Stimulated activated CD8-positive, alpha-beta memory T cell treated with anti-CD3 and anti-CD28 coated beads, Interleukin-15, amount 100 ng/mL, for 24 hours (primary cell): Measurements from ENCODE around the gene TAF12.
"Not testable (repeated sequence)": the region's sequence is repeated elsewhere in the genome, so short reads cannot be mapped to it uniquely, and the experiment has no call there.

ENCODE experiments used
- DNase-seq: peaks from one replicate; pipeline ENCODE4 v3.0.0-alpha.2; 2020; ENCODE audit warnings: low read depth

The TAF12 gene

DNA sequence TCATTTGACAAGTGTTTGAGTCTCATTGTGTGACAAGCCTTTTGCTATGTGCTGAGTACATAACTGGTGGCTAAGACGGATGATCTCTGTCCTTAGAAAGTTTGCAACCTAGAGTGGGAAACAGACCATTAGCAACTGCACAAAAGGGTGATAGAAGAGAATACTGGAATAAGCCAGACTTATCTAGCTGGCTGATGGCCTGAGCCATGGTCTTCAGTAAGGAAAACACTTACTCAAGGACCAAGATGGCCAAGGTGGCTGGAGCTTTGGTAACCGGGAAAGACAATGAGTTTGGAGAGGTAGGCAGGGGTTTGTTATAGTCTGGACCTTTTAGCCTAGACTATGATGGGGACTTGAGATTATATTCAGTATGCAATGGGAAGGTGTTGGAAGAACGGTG lies 1.6 kb upstream of the TAF12 start:
- no peak for DNase-seq

DNA sequence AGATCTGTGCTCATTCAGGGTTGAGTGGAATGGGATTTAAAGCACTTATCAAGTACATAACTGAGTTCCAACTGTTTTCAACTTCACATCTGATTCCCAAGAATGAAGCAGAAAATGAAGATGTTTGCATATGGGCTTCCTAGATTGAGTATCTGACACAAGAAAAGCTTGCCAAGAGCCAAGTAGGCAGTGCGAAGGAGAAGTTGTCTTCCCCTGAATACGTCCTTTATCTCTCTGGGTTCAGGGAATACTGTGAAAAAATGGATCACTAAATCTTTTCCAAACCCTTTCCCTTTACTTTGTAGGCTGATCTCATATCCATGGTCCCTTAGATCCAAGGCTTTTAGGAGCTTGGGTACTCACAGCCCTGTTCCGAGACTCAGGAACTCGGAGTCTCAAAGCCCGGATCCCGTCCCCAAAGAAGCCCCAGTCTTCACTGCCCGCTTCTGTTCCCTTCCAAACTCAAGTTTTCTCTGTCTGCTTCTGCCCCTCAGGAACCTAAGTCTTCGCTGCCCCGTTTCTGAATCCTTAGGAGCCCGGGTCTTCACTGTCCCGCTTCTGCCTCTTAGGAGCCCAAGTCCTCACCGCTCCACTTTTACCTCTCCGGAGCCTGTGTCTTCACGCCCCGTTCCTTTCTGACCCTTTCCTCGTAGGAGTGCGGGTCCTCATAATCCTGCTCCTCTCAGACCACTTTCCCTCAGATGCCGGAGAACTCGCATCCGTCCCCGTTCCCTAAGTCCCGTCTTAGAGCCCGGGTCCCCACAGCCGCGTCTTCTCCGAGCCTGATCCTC lies 616 bp downstream of the TAF12 start:
- no peak for DNase-seq

DNA sequence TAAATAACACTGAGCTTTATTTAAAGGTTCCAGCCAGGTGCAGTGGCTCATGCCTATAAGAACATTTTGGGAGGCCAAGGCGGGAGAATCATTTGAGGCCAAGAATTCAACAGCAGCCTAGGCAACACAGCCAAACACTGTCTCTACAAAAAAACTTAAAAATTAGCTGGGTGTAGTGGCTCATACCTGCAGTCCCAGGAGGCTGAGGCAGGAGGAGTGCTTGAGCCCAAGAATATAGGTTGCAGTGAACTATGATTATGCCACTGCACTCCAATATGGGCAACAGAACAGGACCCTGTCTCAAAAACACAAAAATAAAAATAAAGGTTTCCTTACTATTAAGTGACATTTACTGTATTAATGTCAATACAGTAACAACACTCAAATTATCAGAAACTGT lies 2.1 kb downstream of the TAF12 start:
- no peak for DNase-seq

DNA sequence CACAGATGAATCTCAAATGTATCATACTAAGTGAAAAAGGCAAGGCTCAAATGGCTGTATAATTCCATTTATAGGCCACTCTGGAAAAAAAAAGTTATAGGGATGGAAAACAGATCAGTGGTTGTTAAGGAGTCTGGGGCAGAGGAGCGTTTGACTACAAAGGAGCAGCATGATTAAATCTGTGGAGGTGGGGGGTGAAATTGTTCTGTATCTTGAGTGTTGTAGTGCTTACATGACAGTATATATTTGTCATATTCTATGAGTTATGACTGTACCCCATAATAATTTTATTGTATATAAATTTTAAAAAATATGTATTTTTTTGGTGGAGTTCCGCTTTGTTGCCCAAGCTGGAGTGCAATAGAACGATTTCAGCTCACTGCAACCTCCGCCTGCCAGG lies 10.3 kb downstream of the TAF12 start:
- no peak for DNase-seq

DNA sequence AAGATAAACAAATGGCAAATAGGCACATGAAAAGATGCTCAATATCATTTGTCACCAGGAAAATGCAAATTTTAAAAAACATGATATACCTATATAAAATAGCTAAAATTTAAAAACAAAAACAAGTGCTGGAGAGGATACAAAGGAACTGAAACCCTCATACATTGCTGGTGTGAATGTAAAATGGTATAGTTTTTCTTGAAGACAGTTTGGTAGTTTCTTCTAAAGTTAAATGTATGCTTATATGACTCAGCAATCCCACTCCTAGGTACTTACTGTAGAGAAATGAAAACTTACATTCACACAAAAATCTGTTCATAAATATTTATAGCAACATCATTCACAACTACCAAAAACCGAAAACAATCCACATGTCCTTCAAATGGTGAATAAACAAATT lies 11.2 kb downstream of the TAF12 start:
- no peak for DNase-seq

DNA sequence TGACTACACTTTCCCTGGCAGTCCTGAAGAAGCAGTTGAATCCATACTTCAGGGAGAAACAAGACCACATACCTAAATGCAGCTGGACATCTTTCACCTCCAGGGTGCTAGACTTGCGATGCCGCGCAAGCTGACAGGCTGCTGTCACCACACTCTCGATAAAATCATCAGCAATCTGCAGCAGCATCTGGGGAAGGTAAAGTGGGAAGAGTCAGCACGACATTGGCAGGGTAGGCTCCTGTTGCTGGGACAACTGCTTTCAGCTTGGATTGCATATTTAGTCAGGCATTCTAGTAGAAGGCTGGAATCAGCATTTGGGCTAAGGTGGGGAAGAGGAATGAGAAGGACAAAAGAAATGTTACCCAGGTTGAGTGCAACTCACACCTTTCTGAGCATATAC lies 29.7 kb downstream of the TAF12 start:
- DNase-seq: no peak

DNA sequence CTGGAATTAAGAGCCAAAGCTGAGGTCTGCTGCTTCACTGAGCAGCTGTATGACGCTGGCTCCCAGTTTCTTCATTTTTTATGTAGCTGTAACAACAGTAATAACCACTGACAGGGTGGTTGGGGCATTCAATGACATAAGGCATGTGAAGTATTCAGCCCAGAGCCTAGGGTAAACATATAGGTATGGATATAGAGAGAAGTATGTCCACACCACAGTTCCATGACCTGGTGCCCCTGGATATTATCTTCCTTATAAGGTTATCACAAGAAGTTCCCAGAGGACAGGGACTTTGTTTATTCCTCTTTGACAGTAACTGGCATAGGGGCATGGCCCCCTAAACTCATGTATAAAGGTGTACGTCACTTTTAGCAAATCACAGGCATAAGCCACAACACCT lies 36.1 kb downstream of the TAF12 start:
- no peak for DNase-seq

DNA sequence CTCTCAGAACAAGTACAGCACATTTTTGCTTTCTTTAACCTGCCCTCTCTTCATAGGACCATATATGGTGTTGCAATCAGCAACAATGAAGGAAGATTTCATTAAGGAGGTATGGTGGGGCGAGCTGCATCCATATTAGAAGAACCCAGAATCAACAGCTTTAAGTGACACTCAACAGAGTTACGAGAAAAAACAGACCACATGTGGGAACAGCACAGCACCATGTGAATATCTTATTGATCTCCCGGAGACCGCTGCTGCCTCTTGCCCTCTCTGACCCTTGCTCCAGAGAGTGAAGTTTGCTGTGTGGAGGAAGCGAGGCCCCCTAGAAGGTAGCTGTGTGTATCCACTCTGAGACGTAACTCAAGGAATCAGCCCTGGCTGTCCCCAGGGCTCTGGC lies 37.9 kb downstream of the TAF12 start:
- no peak for DNase-seq

DNA sequence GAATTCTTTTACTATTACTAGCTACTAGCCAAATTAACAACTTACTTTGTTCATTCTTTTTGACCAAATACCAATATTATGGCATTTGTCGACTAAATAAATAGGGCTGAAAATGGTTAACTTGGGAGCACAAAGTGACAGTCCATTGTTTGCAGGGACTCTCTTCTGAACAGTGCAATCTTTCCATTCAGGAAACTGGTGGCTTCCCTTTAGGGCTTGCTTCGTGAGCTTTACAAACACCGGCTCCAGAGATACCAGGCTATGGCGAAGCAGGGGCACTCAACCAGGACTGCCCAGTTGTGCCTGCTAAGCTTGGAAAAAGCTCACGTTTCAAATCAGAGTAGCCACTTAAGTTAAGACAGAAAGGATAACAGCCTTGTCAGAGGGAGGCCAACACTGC lies 38.5 kb downstream of the TAF12 start:
- DNase-seq: no peak

DNA sequence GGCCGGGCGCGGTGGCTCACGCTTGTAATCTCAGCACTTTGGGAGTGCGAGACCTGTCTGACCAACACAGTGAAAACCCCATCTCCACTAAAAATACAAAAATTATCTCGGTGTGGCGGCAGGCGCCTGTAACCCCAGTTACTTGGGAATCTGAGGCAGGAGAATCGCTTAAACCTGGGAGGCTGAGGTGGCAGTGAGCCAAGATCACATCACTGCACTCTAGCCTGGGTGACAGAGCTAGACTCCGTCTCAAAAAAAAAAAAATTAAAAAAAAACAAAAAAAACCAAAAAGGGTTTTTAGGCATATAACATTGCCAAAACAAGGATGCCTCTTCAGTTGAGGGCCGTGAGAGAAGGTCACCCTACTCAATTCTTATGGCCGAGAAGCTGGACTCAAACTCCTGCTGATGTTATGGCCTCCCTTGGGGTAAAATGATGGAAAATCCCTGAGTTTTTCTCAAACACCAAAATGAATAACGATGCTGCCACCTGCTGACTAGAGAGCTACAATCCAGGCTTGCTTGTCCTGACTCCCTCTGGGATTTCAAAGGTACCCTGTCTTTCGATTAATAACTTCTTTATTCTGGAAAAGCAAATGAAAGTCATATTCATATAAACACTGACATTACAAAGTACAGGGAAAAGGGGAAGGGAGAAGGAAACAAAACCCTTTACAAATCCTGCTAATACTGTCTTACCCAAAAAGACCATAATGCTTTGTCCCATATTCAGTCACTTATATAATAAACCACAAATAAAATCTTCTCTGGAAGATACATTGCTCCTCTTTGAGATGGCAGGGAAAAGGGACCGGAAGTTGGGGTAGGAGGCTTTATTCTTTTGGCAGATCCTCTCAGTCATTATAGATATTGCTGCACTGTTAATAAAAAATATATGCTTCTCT lies 40.1 kb downstream of the TAF12 start:
- no peak for DNase-seq

DNA sequence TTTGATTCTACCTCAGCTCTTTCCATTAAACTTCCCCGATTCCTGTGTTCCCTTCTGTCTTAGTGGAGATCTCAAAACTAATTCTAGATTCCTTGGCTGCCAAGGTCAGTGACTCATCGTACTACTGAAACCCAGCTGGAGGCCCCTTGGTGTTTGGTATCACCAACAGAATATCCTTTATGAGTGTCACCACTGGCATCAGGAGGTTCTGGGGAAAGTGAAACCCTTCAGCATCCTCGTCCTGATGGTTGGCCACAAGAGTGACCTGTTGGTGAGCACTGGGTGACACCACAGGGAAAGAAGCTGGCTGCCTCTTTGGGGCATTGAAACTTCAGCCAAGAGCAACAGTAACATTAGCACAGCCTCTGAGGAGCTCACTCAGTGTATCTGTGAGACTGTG lies 41.2 kb downstream of the TAF12 start:
- DNase-seq: no peak

DNA sequence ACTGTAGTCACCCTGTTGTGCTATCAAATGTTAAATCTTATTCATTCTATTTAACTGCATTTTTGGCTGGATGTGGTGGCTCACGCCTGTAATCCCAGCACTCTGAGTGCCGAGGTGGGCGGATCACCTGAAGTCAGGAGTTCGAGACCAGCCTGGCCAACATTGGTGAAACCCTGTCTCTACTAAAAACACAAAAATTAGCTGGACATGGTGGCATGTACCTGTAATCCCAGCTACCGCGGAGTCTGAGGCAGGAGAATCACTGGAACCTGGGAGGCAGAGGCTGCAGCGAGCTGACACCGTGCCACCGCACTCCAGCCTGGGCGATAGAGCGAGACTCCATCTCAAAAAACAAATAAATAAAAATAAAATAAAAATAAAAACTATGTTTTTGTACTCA lies 46.6 kb downstream of the TAF12 start:
- not testable (repeated sequence) for DNase-seq

DNA sequence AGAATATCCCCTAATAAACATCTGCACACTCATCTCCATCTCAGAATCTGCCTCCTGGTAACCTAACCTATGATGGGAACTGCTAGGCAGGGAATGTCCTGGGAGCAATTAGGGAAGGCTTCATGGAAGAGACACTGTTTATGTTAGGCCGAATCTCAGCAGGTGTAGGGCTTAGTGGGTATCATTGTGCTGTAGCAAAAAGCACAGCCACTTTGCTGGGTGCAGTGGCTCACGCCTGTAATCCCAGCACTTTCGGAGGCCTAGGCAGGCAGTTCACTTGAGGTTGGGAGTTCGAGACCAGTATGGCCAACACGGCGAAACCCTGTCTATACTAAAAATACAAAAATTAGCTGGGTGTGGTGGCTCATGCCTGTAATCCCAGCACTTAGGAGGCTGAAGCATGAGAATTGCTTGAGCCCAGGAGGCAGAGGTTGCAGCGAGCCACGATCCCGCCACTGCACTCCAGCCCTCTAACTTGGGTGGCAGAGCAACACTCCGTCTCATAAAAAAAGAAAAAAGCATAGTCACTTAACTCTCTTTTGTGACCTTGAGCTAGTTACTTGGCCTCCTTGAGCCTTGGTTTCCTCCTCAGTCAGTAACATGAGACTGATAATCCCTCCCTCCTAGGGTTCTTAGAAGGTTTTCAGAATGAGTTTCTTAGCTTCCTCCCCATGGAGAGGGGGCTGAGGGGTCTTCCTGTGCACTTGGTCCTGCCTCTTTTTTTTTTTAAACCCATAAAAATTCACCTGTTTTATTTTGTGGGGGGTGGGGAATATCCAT lies 47.3 kb downstream of the TAF12 start:
- DNase-seq: no peak

DNA sequence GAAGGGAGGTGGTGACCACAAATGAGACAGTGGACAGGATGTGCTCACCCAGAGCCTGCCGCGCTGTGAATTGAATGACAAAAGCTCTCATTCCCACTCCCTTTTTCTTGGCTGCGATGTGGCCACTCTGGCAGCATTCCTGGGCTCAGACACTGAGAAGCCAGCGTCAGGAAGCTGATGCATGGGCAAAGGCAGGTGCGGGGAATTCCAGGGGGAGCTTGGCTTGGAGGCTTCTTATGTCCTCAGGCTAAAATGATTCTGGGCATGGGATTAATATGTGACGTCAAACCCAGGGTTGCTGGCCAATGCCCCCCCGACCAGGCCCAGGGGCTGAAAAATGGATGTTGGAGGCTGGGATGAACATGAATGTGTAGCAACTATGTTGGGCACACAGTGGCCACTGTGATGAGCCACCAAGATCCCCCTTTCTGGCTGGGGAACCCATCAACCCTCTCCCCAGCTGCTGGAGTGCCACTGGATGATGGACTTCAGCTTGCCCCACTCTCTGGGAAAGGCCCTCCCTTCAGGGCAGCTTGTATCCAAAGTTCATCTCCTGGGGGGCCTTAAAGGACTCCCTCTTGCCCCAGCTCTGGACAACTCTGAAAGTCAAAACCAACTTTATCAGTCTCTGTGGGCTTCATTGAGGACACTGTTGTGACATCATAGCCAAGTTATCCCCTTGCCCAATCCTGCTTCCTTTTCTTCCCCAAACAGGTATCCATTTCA lies 48.0 kb downstream of the TAF12 start:
- DNase-seq: not testable (repeated sequence)

DNA sequence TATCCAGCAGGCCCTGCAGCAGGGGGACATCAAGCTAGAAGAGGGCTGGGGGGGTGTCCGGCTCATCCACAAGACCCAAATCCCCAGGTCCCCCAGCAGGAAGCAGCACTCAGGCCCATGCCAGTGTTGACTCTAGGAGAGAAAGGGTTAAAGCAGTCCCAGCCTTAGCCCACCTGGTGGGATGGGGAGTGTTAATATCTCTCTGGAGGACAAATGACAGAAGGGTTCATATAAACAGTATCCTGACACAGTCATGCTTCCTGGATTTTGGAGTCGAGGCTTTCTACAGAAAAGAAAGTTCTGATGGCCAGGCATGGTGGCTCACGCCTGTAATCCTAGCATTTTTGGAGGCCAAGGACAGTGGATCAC lies 48.9 kb downstream of the TAF12 start:
- not testable (repeated sequence) for DNase-seq

DNA sequence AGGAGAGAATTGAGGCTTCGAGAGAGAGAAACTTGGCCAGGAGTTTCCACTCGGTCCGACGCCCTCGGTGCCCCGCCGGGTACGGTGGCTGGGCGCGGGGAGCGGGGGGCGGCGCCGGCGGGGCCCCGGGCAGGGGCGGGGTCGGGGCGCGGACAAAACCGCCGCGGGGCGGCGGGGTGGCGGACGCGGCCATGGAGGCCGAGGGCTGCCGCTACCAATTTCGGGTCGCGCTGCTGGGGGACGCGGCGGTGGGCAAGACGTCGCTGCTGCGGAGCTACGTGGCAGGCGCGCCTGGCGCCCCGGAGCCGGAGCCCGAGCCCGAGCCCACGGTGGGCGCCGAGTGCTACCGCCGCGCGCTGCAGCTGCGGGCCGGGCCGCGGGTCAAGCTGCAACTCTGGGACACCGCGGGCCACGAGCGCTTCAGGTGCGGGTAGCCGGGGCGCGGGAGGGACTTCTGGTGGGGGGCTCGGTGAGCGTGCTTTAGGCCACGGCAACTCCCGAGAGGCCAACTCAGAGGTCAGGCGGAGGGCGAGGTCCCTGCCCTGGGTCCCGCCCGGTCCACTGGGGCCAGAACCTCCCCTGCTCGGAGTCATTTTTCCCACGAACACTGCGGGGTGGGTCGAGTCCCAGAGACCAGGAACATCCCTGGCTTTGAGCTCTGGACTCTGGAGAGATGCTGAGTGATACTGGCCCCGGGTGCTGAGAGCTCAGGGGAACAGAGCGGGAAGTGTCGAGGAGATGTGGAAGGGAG lies 50.4 kb downstream of the TAF12 start:
- no peak for DNase-seq

DNA sequence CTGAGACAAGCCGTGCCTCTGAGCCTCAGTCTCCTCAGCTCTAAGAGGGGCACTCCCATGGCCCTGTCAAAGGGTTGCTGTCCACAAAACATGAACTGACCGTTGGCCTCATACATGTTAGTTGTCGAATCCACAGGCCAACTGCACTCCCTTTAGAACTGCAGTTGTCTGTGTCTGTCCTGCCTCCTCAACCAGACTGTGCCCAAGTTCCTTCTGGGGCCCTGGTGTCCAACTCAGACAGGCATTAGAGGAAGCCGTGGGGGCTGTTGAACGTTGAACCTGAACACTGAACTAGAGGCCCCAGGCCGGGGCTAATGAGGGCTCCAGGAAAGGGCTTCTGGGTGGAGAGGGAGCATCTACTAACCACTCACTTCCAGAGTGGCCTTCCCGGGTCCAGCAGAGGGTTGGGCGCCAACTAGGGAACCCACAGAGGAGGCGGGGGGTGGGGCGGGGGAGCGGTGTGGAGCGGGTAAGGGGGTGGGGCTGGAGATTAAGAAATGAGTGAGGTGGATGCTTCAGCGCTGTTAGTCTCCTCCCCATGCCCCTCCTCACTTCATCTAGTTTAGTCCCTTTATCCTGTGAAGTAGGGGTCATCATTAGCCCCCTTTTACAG lies 51.1 kb downstream of the TAF12 start, which contains the start of gene RAB42:
Gene RAB42, plus strand, starts transcription at position 558 of the 613 bp plus-strand sequence. CDS start 247 bp downstream, outside the sequence.
- no peak for DNase-seq

DNA sequence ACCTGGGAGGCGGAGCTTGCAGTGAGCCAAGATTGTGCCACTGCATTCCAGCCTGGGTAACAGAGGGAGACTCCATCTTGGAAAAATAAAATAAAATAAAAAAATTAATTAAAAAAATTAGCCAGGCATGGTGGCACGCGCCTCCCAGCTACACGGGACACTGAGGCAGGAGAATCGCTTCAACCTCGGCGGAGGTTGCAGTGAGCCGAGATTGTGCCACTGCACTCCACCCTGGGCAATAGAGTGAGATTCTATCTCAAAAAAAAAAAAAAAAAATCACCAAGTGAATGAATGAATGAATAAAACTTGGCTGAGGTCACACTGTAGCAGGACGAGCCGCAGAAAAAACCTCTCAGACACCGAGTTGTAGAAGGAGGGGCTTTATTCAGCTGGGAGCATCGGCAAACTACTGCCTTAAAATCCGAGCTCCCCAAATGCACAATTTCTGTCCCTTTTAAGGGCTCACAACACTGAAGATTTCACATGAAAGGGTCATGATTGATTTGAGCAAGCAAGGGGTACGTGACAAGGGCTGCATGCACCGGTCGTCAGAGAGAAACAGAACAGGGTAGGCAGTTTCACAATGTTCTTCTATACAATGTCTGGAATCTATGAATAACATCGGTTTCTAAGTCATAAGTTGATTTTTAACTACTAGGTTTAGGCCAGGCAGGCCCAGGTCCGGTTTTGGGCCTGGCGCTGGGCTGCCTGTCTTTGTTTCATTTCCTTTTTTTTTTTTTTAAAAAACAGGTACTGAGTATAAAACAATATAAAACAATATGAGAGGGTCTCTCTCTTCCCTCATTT lies 56.1 kb downstream of the TAF12 start:
- not testable (repeated sequence) for DNase-seq

DNA sequence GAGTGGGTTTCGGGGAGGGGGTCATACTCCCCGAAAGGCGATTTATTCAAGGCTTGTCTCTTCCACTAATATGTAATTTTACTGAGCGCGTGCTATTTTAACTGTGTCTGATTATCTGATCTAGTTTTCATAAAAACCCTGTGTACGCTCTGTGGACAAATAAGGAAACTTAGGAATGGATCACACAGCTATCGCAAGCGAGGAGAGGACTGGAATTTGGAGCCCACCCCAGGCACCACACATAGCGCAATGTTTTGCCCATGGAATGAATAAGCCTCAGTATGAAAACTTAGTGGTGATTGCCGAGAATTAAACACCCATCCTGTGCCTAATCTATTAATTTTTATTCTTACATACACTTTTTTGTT lies 60.6 kb downstream of the TAF12 start:
- DNase-seq: no peak
